T-helper 1 cell treated with Interleukin-12 subunit alpha and Interleukin-12 subunit beta and Interleukin-4 antibody, amounts not matched to agents 30 μg/mL and 1 μg/mL, for 36 hours (primary cell): ENCODE data around the gene EIF3K.
A peak's percentile ranks its signal among the peaks of the same experiment; 100 is the strongest.

Experiments used
- H3K27ac Mint-ChIP-seq: one replicate; pipeline ENCODE4 v1.8.0; 2021; ENCODE audit warnings: mild to moderate bottlenecking, mixed read lengths
- H3K27me3 Mint-ChIP-seq: one replicate; pipeline ENCODE4 v1.8.0; 2021; ENCODE audit warnings: low read depth, mixed read lengths
- H3K36me3 Mint-ChIP-seq: one replicate; pipeline ENCODE4 v1.8.0; 2021; ENCODE audit warnings: low read depth, mixed read lengths
- H3K4me1 Mint-ChIP-seq: one replicate; pipeline ENCODE4 v1.8.0; 2021; ENCODE audit warnings: low read depth, mixed read lengths
- H3K4me3 Mint-ChIP-seq: one replicate; pipeline ENCODE4 v1.8.0; 2021; ENCODE audit warnings: mild to moderate bottlenecking, moderate library complexity, mixed read lengths
- H3K9me3 Mint-ChIP-seq: one replicate; pipeline ENCODE4 v1.8.0; 2021; ENCODE audit warnings: mixed read lengths

EIF3K gene

DNA sequence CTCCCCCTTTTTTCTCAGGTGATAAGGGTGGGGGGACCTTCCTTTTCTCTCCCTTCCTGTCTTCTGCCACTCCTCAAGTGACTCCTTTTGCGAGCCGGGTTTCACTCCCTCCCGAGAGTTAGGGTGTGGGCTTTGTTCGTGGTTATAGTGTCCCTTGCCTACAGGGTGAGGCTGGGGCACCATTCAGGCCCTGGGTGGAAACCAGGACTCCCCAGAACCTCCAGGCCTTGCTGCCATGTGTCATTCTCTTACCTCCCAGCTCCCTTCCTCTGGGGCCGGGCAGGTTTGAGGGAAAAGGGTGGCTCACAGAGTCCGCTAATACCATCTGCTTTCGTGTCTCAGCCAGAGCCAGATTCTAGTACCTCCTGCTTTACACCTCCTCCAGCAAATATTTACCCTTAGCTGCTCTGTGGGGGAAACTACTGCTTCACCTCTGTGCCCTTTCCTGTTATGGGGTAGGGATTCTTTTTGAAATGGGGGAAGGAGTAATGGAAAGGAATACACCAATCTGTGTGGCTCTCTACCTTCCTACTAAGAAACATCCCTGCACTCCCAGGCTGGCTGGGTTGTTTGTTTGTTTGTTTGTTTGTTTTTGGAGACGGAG lies 31.3 kb downstream of the EIF3K start:
- H3K4me1 Mint-ChIP-seq = peaks cover 60% of the 10 kb centered on the region
- peak overlapping the region; percentile 97 for H3K4me3 Mint-ChIP-seq
- peaks cover 28% of the 10 kb centered on the region for H3K36me3 Mint-ChIP-seq
- H3K9me3 Mint-ChIP-seq = no peaks in the 10 kb centered on the region
- no peak overlapping the region for H3K27ac Mint-ChIP-seq
- H3K27me3 Mint-ChIP-seq = no peaks in the 10 kb centered on the region

DNA sequence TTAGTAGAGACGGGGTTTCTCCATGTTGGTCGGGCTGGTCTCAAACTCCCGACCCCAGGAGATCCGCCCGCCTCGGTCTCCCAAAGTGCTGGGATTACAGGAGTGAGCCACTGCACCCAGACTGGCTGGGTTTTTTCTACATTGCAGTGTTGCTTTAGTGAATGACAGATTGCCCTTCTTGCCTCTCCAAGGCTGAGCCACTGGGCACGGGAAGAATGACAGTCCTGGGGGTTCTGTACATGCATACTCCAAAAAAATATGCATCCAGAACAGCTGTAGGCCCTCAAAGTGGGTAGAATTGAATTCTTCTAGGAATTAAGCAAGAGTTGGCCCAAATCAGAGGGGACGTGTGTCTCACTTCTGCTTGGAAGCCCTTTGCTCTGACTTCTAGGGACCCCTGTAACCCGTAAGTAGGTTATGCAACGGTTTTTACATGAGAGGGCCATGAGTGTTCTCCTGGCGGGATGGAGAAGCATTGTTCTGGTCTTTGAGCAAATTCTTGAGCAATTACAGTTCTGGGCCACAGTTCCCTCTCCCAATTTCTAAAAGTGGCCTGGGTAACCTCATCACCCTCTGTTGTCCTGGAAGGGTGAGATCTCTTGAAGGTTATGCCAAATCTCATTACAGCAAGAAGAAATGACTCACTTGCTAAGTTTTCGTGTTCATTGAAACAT lies 32.1 kb downstream of the EIF3K start:
- Mint-ChIP-seq H3K36me3 (peaks cover 31% of the 10 kb centered on the region), H3K9me3 (no peaks in the 10 kb centered on the region), H3K4me3 (no peak overlapping the region), H3K4me1 (peaks cover 67% of the 10 kb centered on the region), H3K27ac (no peak overlapping the region), H3K27me3 (no peaks in the 10 kb centered on the region)

DNA sequence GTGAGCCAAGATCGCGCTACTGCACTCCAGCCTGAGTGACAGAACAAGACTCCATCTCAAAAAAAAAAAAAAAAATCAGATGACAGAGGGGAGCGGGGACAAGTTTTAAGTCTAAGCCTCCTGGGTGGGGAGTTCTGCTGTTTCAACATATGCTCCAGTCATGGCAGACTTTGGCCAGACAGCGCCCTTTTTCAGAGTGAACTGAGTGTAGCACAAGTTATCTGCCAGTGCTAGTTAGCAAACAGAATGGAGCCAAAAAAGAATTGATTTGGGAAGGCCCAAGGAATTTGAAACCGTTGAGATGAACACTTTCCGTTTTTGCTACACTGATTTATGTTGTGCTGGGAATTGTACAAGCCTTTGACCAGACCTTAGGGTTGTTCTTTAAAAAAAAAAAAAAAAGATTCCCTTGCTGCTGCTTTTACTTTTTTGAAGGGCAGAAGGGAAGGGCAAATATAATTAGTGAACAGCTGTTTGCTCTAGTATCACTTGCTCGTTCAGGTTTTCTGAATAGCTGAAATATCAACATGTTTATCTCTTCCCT lies 34.1 kb downstream of the EIF3K start:
- Mint-ChIP-seq H3K36me3 (peaks cover 37% of the 10 kb centered on the region), H3K4me1 (peaks cover 82% of the 10 kb centered on the region), H3K27me3 (no peaks in the 10 kb centered on the region), H3K9me3 (no peaks in the 10 kb centered on the region), H3K27ac (no peak overlapping the region), H3K4me3 (no peak overlapping the region)

DNA sequence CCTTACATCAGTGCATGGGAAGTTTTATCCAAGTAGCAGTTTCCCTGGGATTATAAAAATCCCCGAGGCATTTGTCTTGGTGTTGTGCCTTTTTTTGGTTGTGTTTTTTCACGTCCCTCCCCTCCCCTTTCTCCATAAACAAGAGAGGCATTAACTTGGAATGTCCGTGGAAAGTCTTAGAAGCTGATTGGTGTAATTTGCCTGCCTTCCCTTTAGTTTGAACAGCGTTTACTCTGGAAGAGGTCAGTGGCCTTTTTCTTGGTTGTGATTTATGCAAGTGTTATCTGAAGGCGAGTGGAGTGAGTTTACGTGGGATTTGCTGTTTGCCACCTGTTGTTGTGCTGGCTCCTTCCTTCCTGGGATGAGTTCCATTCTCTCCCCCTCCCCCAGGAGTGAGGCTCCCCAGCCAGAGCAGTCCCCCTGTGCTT lies 35.7 kb downstream of the EIF3K start:
- Mint-ChIP-seq H3K36me3 (peaks cover 26% of the 10 kb centered on the region), H3K4me3 (peak overlapping the region; percentile 42)

DNA sequence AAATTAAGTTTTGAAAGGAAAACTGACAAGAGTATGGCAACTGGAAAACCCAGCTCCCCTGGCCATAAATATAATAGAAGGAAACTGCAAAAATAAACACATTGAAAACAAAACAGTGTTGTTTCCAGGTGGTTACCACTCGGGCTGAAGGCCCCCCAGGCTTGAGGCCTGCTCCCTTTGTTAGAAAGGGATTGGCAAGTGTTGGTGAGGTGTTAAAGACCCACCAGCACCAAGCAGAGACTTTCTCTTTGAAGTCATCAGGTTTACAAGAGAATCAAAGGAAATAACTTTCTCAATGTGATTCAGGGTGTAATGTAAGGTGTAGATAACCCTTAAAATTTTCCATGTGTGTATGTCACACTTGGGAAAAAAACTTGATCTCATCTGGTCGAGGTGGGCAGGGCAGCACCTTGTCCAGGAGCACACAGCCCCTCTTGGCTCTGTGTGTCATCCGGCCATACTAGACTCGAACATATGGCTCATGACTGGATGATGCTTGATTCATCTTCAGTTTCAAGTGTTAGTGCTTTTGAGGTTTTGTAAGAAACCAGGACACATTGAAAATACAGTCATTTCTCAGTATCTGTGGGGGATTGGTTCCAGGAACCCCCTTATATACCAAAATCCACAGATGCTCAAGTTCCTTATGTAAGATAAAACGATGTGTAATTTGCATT lies 36.3 kb downstream of the EIF3K start:
- peak overlapping the region; percentile 82 for H3K4me3 Mint-ChIP-seq
- peaks cover 23% of the 10 kb centered on the region for H3K36me3 Mint-ChIP-seq

More for the DNA sequence above, 35.7 kb downstream of the EIF3K start:
- Mint-ChIP-seq H3K4me1 (peaks cover 73% of the 10 kb centered on the region), H3K9me3 (no peaks in the 10 kb centered on the region), H3K27me3 (no peaks in the 10 kb centered on the region), H3K27ac (peak overlapping the region; percentile 95)

DNA sequence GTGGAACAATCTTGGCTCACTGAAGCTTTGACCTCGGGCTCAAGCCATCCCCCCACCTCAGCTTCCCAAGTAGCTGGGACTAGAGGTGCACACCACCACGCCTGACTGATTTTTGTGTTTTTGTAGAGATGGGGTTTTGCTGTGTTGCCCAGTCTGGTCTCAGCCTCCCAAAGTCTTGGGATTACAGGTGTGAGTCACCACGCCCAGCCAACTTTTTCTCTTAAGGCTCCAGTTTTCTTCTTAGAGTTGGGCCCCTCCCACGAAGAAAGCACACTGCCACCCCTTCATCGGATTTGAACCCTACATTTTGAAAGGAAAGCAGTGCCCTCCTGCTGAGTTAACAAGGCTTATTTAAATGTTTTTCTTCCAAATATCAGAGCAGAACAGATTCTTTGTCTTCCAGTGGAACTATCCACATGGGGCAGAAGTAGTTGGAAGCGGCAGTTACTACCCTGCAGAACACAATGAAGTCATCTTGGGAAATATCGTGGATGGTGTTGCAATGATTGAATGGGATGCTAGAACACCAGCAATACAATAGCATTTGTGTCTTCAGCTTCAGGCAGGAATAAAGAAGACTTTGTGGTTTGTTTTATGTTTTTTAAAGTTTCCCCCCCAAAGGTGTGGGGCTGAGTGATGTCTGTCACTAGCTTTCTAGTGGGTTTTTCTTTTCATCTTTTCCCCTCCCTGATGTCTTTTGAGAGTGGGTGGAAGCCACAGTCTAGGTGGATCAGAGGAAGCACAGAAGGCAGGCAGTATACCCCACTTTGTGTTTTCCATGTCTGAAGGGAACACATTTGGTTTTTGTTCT lies 37.4 kb downstream of the EIF3K start:
- H3K27me3 Mint-ChIP-seq = no peaks in the 10 kb centered on the region
- H3K4me3 Mint-ChIP-seq = peak overlapping the region; percentile 82
- H3K4me1 Mint-ChIP-seq = peaks cover 64% of the 10 kb centered on the region
- no peaks in the 10 kb centered on the region for H3K9me3 Mint-ChIP-seq
- peaks cover 26% of the 10 kb centered on the region for H3K36me3 Mint-ChIP-seq
- peak overlapping the region; percentile 95 for H3K27ac Mint-ChIP-seq

More for the DNA sequence above, 36.3 kb downstream of the EIF3K start:
- peaks cover 69% of the 10 kb centered on the region for H3K4me1 Mint-ChIP-seq
- H3K9me3 Mint-ChIP-seq = no peaks in the 10 kb centered on the region
- peak overlapping the region; percentile 95 for H3K27ac Mint-ChIP-seq
- no peaks in the 10 kb centered on the region for H3K27me3 Mint-ChIP-seq

DNA sequence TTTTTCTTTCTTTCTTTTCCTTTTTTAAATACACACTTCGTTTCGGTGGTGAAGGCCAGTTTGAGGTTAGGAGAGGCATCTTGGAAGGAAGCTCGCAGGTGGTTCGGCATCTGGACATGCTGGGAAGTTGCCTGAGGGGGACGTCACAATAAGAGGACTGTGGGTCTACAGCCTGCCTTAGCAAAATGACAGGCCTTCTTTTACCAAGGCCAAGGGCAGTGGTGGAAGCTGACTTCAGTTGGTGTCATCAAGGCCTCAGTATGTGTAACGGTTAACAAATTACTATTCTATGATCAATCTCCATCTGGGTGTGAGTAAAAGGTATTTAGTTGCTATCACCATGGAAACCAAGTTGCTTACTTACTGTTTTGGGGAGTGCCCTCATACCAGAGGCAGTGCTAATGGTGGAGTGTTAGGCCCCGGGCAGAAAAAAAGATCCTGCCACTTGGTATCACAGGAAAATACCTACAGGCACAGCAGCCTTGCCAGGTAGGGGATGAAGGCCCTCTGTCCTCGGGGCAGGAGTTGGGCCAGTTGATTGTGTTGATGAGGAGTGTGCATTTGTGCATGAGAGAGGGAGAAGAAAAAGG lies 38.7 kb downstream of the EIF3K start:
- Mint-ChIP-seq H3K36me3 (peaks cover 26% of the 10 kb centered on the region), H3K9me3 (no peaks in the 10 kb centered on the region), H3K4me1 (peaks cover 62% of the 10 kb centered on the region), H3K27me3 (no peaks in the 10 kb centered on the region), H3K4me3 (peak overlapping the region; percentile 36), H3K27ac (peak overlapping the region; percentile 95)

DNA sequence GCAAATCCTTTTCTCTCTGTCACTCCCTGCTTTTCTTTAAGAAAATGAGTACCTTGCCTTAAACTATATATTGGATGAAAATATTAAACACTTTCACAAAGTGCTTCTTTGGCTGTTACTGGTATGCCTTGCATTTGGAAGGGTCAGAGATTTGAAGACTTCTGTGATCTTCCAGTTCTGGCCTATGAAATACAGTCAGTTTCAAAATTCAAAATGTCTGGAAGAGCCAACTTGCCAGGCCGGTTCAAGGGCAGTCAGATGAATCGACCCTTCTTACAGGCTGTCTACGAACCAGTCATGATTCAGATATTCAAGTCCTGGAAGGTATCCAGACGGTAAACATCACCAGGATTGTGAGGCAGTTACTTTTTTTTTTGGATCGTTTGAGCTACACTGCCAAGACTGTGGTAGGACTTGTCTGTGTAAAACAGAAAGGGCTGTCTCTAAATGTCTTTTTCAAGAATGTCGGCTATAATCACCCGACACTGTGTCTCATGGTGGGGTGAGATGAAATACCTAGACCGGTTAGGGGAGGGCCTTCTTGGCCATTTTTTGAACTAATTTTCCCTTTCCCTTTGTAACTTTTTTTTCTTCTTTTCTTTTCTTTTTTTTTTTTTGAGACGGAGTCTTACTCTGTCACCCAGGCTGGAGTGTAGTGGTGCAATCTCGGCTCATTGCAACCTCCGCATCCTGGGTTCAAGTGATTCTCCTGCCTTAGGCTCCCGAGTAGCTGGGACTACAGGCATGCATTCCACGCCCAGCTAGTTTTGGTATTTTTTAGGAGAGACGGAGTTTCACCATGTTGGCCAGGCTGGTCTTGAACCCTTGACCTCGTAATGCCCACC lies 39.7 kb downstream of the EIF3K start:
- no peak overlapping the region for H3K4me3 Mint-ChIP-seq
- peaks cover 57% of the 10 kb centered on the region for H3K4me1 Mint-ChIP-seq
- H3K27ac Mint-ChIP-seq = no peak overlapping the region
- H3K27me3 Mint-ChIP-seq = no peaks in the 10 kb centered on the region
- peaks cover 23% of the 10 kb centered on the region for H3K36me3 Mint-ChIP-seq
- no peaks in the 10 kb centered on the region for H3K9me3 Mint-ChIP-seq

DNA sequence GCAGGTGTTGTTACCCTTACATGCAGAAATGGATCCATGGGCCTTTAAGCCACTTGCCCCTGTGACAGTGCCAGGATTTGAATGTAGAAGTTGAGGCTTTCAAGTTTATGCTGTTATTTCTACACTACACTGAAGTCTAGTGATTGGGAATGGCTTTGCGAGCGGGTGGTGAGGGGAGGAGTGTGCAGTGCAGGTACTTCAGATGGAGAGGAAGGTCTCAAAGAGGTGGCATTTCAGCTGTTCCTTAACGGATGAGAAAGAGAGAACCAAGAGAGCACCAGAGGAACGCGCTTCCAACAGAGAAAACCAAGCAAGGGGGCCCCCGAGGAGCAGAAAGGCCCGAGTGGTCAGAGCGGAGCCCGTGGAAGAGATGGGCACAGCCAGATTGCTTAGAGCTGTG lies 41.7 kb downstream of the EIF3K start:
- H3K27me3 Mint-ChIP-seq = no peaks in the 10 kb centered on the region
- peaks cover 16% of the 10 kb centered on the region for H3K36me3 Mint-ChIP-seq
- no peak overlapping the region for H3K4me3 Mint-ChIP-seq
- peaks cover 55% of the 10 kb centered on the region for H3K4me1 Mint-ChIP-seq
- no peak overlapping the region for H3K27ac Mint-ChIP-seq
- H3K9me3 Mint-ChIP-seq = no peaks in the 10 kb centered on the region

DNA sequence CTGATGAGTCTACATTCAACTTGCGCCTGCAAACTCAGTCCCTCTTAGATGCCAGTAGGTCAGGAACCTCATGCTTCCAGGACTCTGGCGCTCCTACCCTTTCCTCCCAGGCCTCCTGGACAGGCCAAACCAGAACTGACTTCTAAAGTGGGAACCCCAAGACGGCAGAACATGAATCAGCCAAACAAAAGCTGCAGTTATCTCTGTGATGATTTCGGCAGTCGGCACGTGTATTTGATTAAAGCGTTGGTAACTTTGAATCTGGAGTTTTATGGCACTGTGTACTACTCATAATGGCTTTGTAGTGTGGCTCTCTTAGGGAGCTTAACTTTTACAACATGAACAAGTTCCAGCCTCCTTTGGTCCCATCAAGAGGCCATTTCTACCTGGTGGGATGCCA lies 42.1 kb downstream of the EIF3K start:
- no peaks in the 10 kb centered on the region for H3K9me3 Mint-ChIP-seq
- no peaks in the 10 kb centered on the region for H3K27me3 Mint-ChIP-seq
- peaks cover 14% of the 10 kb centered on the region for H3K36me3 Mint-ChIP-seq
- no peak overlapping the region for H3K27ac Mint-ChIP-seq
- H3K4me1 Mint-ChIP-seq = peaks cover 55% of the 10 kb centered on the region
- no peak overlapping the region for H3K4me3 Mint-ChIP-seq

DNA sequence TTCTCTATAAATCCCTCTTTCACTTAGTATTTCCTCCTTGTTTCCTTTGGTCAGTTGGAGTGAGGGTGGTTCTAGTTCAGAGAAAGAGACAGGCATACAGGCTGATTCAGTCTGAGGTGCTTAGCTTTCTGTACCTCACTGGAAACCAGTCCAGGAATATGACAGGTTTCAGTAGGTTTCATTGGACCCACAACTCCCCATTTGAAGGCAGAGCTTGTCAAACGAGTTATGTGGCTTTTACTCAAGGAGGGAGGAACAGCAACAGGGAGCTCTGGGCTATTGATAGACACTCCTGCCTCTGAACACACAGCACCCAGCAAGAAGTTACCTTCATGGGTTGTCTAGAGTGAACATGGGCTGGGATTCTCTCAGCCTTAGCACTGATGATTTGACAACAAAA lies 43.0 kb downstream of the EIF3K start:
- H3K36me3 Mint-ChIP-seq = peaks cover 10% of the 10 kb centered on the region
- no peak overlapping the region for H3K4me3 Mint-ChIP-seq
- H3K9me3 Mint-ChIP-seq = no peaks in the 10 kb centered on the region
- no peaks in the 10 kb centered on the region for H3K27me3 Mint-ChIP-seq
- peaks cover 55% of the 10 kb centered on the region for H3K4me1 Mint-ChIP-seq
- H3K27ac Mint-ChIP-seq = no peak overlapping the region

DNA sequence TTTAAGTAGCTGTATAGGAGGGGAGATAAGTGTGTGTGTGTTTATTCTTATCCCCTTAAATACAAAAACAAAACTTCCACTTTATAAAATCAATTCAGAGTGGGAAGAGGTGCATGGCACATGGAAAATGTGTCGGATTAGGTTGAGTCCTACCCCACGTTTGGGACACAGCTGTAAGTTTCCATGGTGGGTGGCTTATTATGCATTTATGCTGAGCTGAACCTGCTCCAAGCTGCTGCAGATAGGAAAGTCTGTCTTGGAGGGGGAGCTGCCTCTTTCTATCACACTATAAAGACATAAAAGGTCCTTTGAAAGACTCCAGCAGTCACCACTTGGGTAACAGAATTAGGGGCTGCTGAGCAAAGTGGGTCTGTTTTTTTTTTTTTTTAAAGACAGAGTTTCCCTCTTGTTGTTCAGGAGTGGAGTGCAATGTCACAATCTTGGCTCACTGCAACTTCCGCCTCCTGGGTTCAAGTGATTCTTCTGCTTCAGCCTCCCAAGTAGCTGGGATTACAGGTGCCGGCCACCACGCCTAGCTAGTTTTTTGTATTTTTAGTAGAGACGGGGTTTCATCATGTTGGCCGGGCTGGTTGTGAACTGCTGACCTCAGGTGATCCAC lies 43.7 kb downstream of the EIF3K start:
- H3K9me3 Mint-ChIP-seq = no peaks in the 10 kb centered on the region
- H3K27me3 Mint-ChIP-seq = no peaks in the 10 kb centered on the region
- H3K27ac Mint-ChIP-seq = no peak overlapping the region
- H3K4me1 Mint-ChIP-seq = peaks cover 54% of the 10 kb centered on the region
- H3K4me3 Mint-ChIP-seq = no peak overlapping the region
- H3K36me3 Mint-ChIP-seq = peaks cover 13% of the 10 kb centered on the region

DNA sequence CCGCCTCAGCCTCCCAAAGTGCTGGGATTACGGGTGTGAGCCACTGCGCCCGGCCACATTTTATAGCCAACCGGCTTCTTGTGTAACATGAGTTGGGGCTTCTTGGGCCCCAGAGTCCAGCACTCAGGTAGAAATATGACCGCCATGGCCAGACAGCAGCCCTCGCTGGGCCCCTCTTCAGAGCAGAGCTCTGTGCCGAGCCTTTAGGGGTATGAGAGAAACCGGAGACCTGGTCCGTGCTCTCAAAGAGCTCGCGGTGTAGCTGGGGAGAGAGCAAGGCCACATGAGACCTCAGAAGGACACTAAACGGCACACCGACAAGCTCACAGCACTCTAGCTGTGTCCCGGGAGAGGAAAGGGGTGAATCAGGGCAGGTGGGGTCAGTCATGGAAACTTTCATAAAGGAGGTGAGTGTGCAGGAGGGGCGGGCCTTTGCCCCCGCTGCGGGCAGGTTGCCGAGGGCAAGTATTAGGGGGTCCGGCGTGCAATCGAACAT lies 44.2 kb downstream of the EIF3K start:
- no peak overlapping the region for H3K4me3 Mint-ChIP-seq
- H3K4me1 Mint-ChIP-seq = peaks cover 54% of the 10 kb centered on the region
- peak overlapping the region; percentile 29 for H3K27ac Mint-ChIP-seq
- H3K27me3 Mint-ChIP-seq = no peaks in the 10 kb centered on the region
- H3K36me3 Mint-ChIP-seq = peaks cover 13% of the 10 kb centered on the region
- H3K9me3 Mint-ChIP-seq = no peaks in the 10 kb centered on the region
